H9 (cell line): ENCODE results near the gene RABGAP1. TPM values are rescaled to one million over a fixed set of nuclear protein-coding genes. Genes with fewer than 3 reads are reported as not detected.

Experiments
- DNase-seq: peaks from one replicate; pipeline ENCODE4 v3.0.0-alpha.2; 2017
- H2AFZ ChIP-seq: one replicate; pipeline ENCODE4 v1.6.1; 2013; ENCODE audit warnings: mild to moderate bottlenecking, low read length, control low read depth, moderate library complexity
- H2AK5ac ChIP-seq: 2 replicates; pipeline ENCODE4 v1.6.1; 2013; ENCODE audit warnings: low read length, control low read depth, mixed read lengths; ENCODE audit not compliant: insufficient read length
- H2BK120ac ChIP-seq: one replicate; pipeline ENCODE4 v1.6.1; 2013; ENCODE audit warnings: low read depth, mild to moderate bottlenecking, low read length, control low read depth, inconsistent platforms; ENCODE audit not compliant: poor library complexity, severe bottlenecking
- H2BK12ac ChIP-seq: 2 replicates; pipeline ENCODE4 v1.6.1; 2013; ENCODE audit warnings: low read length, control low read depth, mixed read lengths, low read depth; ENCODE audit not compliant: insufficient read length
- H2BK15ac ChIP-seq: 2 replicates; pipeline ENCODE4 v1.6.1; 2013; ENCODE audit warnings: low read depth, low read length, control low read depth
- H2BK20ac ChIP-seq: one replicate; pipeline ENCODE4 v1.6.1; 2013; ENCODE audit warnings: low read depth, mild to moderate bottlenecking, low read length, control low read depth, inconsistent platforms; ENCODE audit not compliant: poor library complexity, severe bottlenecking
- H2BK5ac ChIP-seq: 2 replicates; pipeline ENCODE4 v1.6.1; 2013; ENCODE audit warnings: low read length, control low read depth, mixed read lengths; ENCODE audit not compliant: insufficient read length
- H3K14ac ChIP-seq: 2 replicates; pipeline ENCODE4 v1.6.1; 2013; ENCODE audit warnings: low read length, control low read depth; ENCODE audit not compliant: insufficient read depth
- H3K18ac ChIP-seq: 2 replicates; pipeline ENCODE4 v1.6.1; 2013; ENCODE audit warnings: low read depth, mild to moderate bottlenecking, mixed read lengths, low read length, control low read depth; ENCODE audit not compliant: insufficient read length
- H3K23ac ChIP-seq: 2 replicates; pipeline ENCODE4 v1.6.1; 2013; ENCODE audit warnings: low read length, control low read depth, mixed read lengths, low read depth; ENCODE audit not compliant: insufficient read length
- H3K23me2 ChIP-seq: 2 replicates; pipeline ENCODE4 v1.6.1; 2013; ENCODE audit warnings: low read depth, mild to moderate bottlenecking, mixed read lengths, low read length, control low read depth; ENCODE audit not compliant: insufficient read length, poor library complexity, severe bottlenecking
- H3K27ac ChIP-seq: 2 replicates; pipeline ENCODE4 v1.5.1; 2013; ENCODE audit warnings: low read length, control low read depth, mixed read lengths, low read depth; ENCODE audit not compliant: insufficient read length
- H3K27me3 ChIP-seq: 2 replicates; pipeline ENCODE4 v1.6.1; 2013; ENCODE audit warnings: low read length, control low read depth, inconsistent platforms; ENCODE audit not compliant: insufficient read depth
- H3K4ac ChIP-seq: 2 replicates; pipeline ENCODE4 v1.6.1; 2013; ENCODE audit warnings: low read depth, mild to moderate bottlenecking, control low read depth, inconsistent platforms, low read length, moderate library complexity
- H3K4me1 ChIP-seq: 2 replicates; pipeline ENCODE4 v1.6.1; 2013; ENCODE audit warnings: low read length, control low read depth, inconsistent platforms; ENCODE audit not compliant: insufficient read depth
- H3K4me2 ChIP-seq: 2 replicates; pipeline ENCODE4 v1.6.1; 2013; ENCODE audit warnings: low read length, control low read depth, mixed read lengths; ENCODE audit not compliant: insufficient read length, insufficient read depth
- H3K56ac ChIP-seq: 2 replicates; pipeline ENCODE4 v1.6.1; 2013; ENCODE audit warnings: low read depth, mild to moderate bottlenecking, mixed read lengths, low read length, control low read depth; ENCODE audit not compliant: insufficient read length
- H3K79me1 ChIP-seq: 2 replicates; pipeline ENCODE4 v1.6.1; 2013; ENCODE audit warnings: low read depth, mild to moderate bottlenecking, moderate library complexity, low read length, control low read depth, inconsistent platforms; ENCODE audit not compliant: insufficient read depth, poor library complexity, severe bottlenecking
- H3K79me2 ChIP-seq: 2 replicates; pipeline ENCODE4 v1.6.1; 2013; ENCODE audit warnings: low read length, control low read depth, inconsistent platforms; ENCODE audit not compliant: insufficient read depth
- H3K9ac ChIP-seq: 2 replicates; pipeline ENCODE4 v1.6.1; 2013; ENCODE audit warnings: low read length, control low read depth, mixed read lengths; ENCODE audit not compliant: insufficient read length; ENCODE audit errors: extremely low read depth
- H3K9me3 ChIP-seq: one replicate; pipeline ENCODE4 v1.6.1; 2013; ENCODE audit warnings: low read depth, low read length, inconsistent platforms; ENCODE audit not compliant: control insufficient read depth
- H3T11ph ChIP-seq: one replicate; pipeline ENCODE4 v1.6.1; 2013; ENCODE audit warnings: mild to moderate bottlenecking, low read length, control low read depth, inconsistent platforms
- H4K20me1 ChIP-seq: one replicate; pipeline ENCODE4 v1.6.1; 2013; ENCODE audit not compliant: control insufficient read depth, insufficient read length, insufficient read depth
- H4K5ac ChIP-seq: 2 replicates; pipeline ENCODE4 v1.6.1; 2013; ENCODE audit warnings: low read depth, mild to moderate bottlenecking, mixed read lengths, low read length, control low read depth; ENCODE audit not compliant: insufficient read length
- H4K8ac ChIP-seq: replicated peaks from 2 replicates; pipeline ENCODE4 v1.6.1; 2013; ENCODE audit warnings: low read length, control low read depth, mixed read lengths, low read depth; ENCODE audit not compliant: insufficient read length
- H4K91ac ChIP-seq: 2 replicates; pipeline ENCODE4 v1.6.1; 2013; ENCODE audit warnings: low read depth, mild to moderate bottlenecking, moderate library complexity, mixed read lengths, low read length, control low read depth; ENCODE audit not compliant: insufficient read length
- H3K27ac Mint-ChIP-seq, 3 experiments: 2 replicates in 2 of 3; 3 replicates in 1 of 3; pipeline ENCODE4 v1.8.0; 2020 to 2021; ENCODE audit warnings: mixed read lengths in 3 of 3, mild to moderate bottlenecking in 1 of 3, moderate library complexity in 1 of 3
- H3K27me3 Mint-ChIP-seq: 2 replicates; pipeline ENCODE4 v1.8.0; 2021; ENCODE audit warnings: low read depth, mild to moderate bottlenecking, moderate library complexity, mixed read lengths
- H3K36me3 Mint-ChIP-seq, 3 experiments: 2 replicates in 2 of 3; 3 replicates in 1 of 3; pipeline ENCODE4 v1.8.0; 2020 to 2021; ENCODE audit warnings: low read depth in 3 of 3, mixed read lengths in 3 of 3; ENCODE audit not compliant: insufficient read depth in 1 of 3
- H3K4me1 Mint-ChIP-seq, 2 experiments: 2 replicates each; pipeline ENCODE4 v1.8.0; 2020; ENCODE audit warnings: mixed read lengths in 2 of 2
- H3K4me3 Mint-ChIP-seq, 2 experiments: 2 replicates in 1 of 2; 3 replicates in 1 of 2; pipeline ENCODE4 v1.8.0; 2020 to 2021; ENCODE audit warnings: mild to moderate bottlenecking in 2 of 2, mixed read lengths in 2 of 2, moderate library complexity in 1 of 2
- H3K9me3 Mint-ChIP-seq, 2 experiments: 2 replicates in 1 of 2; 3 replicates in 1 of 2; pipeline ENCODE4 v1.8.0; 2020; ENCODE audit warnings: mild to moderate bottlenecking in 2 of 2, mixed read lengths in 2 of 2, moderate library complexity in 1 of 2
- CTCF ChIP-seq: fragments of 200-600 bp; sonication (generic); conservative IDR thresholded peaks from 3 replicates; pipeline ENCODE4 v1.8.0; 2021; ENCODE audit warnings: antibody characterized with exemption, mild to moderate bottlenecking
- WGBS: extraction: QIAGEN DNeasy Blood & Tissue Kit; methylation state at CpG from one replicate; pipeline ENCODE4 v1.1.7; 2013; ENCODE audit warnings: missing lambda C conversion rate, low lambda C conversion rate, mixed read lengths; ENCODE audit not compliant: insufficient read length; ENCODE audit errors: extremely low coverage; 5-methylcytosine and 5-hydroxymethylcytosine counted together
- total RNA-seq: library from RNA; stranded (reverse); gene quantifications from 2 replicates; pipeline ENCODE4 v1.2.1, GENCODE V29; 2021

RABGAP1 gene
- total RNA-seq, 1 experiment from 2014 or later, result 31.6 TPM

GRCh38 chr9:123083680-123084079 is 142.9 kb downstream of the RABGAP1 start:
- Histone ChIP-seq H3K27ac (no peak overlapping the region), H3K9ac (no peak overlapping the region), H2AFZ (no peak overlapping the region), H3K23ac (no peak overlapping the region), H4K91ac (no peak overlapping the region), H2BK15ac (no peak overlapping the region), H3K4me2 (no peak overlapping the region), H3K9me3 (no peaks in the 10 kb centered on the region), H2BK12ac (no peak overlapping the region), H2BK5ac (no peak overlapping the region), H3K14ac (no peak overlapping the region), H3K79me1 (no peaks in the 10 kb centered on the region), H3K79me2 (no peaks in the 10 kb centered on the region), H3T11ph (no peak overlapping the region), H3K4me1 (peaks cover 5% of the 10 kb centered on the region; the same call in 1 of the 2 replicates), H4K8ac (no peak overlapping the region), H4K5ac (no peak overlapping the region), H3K27me3 (no peaks in the 10 kb centered on the region), H3K4ac (no peak overlapping the region), H2AK5ac (no peak overlapping the region), H3K56ac (no peak overlapping the region), H4K20me1 (no peaks in the 10 kb centered on the region), H2BK20ac (no peak overlapping the region), H2BK120ac (no peak overlapping the region), H3K23me2 (no peaks in the 10 kb centered on the region), H3K18ac (no peak overlapping the region)
- DNase-seq, result no peak
- peaks cover 13 to 67% (median 59%) of the 10 kb centered on the region in 3 experiments; a peak in 6 of 7 replicates for H3K36me3 Mint-ChIP-seq
- no peak overlapping the region for H3K27ac Mint-ChIP-seq
- H3K4me3 Mint-ChIP-seq, result no peak overlapping the region
- no peaks in the 10 kb centered on the region for H3K27me3 Mint-ChIP-seq
- peaks cover 12 to 17% of the 10 kb centered on the region in 2 experiments for H3K4me1 Mint-ChIP-seq
- no peaks in the 10 kb centered on the region for H3K9me3 Mint-ChIP-seq
- no CpG with 5 or more reads among the region's 6 CpGs for WGBS
- TF ChIP-seq CTCF, result no peak
